Stimulated activated CD8-positive, alpha-beta memory T cell treated with anti-CD3 and anti-CD28 coated beads, Interleukin-12 subunit alpha, Interleukin-12 subunit beta, amount 100 ng/mL, for 24 hours (primary cell): Measurements from ENCODE around the gene NRDC.

Source experiments
- DNase-seq: peaks from one replicate; pipeline ENCODE4 v3.0.0-alpha.2; 2020; ENCODE audit errors: extremely low read depth

The NRDC gene

GRCh38 chr1:51760872-51761271, 117.7 kb downstream of the NRDC start:
- DNase-seq, result no peak

DNA sequence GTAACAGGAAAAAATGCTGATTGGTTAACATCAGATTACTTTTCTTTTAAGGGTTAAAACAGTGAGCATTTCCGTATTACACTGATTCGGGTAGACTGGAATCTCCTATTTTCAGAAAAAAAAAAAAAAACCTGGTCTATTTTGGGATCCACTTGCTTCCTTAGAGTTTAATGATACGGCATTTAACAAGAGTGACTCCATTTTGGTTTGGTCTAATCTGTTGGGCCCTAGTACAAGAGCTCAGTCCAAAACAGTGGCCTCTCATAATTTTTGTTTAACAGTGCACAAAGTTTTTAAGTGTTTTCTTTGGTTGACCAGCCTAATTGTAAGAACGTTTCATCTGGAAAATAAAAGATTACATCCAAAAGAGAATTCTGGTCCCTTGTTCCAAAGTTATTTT, 120.2 kb downstream of the NRDC start:
- DNase-seq, result no peak

- no peak for DNase-seq
Observed at GRCh38 chr1:51756290-51756689, 122.2 kb downstream of the NRDC start.

DNA sequence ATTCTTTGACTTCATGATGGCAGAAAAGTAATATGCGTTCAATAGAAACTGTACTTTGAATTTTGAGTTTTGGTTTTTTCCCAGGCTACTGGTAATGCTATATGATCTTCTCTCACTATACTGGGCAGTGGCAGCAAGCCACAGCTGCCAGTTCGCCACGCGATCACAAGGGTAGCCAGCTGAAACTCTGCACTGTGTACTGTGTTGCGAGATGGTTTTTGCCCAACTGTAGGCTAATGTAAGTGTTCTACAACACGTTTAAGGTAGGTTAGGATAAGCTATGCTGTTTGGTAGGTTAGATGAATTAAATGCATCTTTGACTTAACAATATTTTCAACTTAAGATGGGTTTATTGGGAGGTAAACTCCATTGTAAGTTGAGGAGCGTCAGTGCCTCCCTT, 123.1 kb downstream of the NRDC start:
- no peak for DNase-seq

- no peak for DNase-seq
Observed at GRCh38 chr1:51754666-51755065, 123.9 kb downstream of the NRDC start.

DNA sequence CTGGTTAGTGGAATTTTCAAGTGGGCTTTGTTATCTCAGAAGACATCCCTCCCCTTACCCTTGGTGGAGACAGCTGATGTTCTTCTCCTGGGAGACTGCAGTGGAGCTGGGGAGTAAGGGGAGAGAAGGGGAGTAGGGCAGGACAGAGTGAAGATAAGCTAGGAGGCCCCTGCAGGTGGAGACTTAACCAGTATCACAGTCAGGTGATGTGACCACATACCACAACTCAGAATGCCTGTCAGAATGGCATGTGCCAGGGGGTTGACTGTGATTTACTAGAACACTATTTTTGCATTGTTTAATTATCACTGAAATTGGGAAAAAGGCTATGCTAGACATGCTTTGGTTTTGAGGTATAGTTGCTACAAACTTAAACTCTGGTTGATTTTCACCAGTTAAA, 124.6 kb downstream of the NRDC start:
- DNase-seq, result no peak

- DNase-seq, result no peak
Observed at GRCh38 chr1:51752073-51752948, 126.2 kb downstream of the NRDC start.

- no peak for DNase-seq
Observed at GRCh38 chr1:51750729-51751128, 127.8 kb downstream of the NRDC start.

- DNase-seq, result no peak
Observed at GRCh38 chr1:51750218-51750617, 128.3 kb downstream of the NRDC start.

- DNase-seq, result no peak
Observed at GRCh38 chr1:51749151-51749550, 129.4 kb downstream of the NRDC start.

GRCh38 chr1:51745304-51745570, 133.3 kb downstream of the NRDC start:
- DNase-seq, result no peak

GRCh38 chr1:51744506-51745303, 133.8 kb downstream of the NRDC start:
- DNase-seq, result no peak

DNA sequence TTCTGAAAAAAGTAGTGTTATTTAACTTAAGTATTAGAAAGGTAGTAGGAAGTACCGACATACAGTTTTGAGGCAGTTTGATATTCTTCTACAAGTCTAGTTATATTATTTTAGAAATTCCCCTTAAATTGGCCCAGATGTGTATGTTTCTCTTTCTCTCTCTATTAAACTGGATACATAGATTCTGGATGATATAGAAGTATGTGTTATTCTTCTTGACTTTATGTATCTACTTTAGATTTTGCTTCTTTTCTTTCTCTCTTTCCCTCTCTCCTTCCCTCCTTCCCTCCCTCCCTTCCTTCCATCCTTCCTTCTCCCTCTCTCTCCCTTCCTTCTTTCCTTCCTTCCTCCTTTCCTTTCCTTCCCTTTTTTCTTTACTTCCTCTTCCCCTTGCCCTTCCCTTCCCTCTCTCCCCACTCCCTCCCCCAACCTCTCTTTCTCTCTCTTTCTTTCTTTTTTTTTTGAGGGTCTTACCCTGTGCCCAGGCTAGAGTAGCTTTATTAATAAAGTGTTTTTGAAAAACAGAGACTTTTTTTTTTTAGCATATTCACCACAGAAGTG, 137.3 kb downstream of the NRDC start:
- no peak for DNase-seq

GRCh38 chr1:51740652-51741051, 137.9 kb downstream of the NRDC start:
- no peak for DNase-seq
